ENCODE data around the gene TMEM121.

The TMEM121 gene
- 1.8 to 2.5 reads per million in 2 donors for total RNA-seq

DNA sequence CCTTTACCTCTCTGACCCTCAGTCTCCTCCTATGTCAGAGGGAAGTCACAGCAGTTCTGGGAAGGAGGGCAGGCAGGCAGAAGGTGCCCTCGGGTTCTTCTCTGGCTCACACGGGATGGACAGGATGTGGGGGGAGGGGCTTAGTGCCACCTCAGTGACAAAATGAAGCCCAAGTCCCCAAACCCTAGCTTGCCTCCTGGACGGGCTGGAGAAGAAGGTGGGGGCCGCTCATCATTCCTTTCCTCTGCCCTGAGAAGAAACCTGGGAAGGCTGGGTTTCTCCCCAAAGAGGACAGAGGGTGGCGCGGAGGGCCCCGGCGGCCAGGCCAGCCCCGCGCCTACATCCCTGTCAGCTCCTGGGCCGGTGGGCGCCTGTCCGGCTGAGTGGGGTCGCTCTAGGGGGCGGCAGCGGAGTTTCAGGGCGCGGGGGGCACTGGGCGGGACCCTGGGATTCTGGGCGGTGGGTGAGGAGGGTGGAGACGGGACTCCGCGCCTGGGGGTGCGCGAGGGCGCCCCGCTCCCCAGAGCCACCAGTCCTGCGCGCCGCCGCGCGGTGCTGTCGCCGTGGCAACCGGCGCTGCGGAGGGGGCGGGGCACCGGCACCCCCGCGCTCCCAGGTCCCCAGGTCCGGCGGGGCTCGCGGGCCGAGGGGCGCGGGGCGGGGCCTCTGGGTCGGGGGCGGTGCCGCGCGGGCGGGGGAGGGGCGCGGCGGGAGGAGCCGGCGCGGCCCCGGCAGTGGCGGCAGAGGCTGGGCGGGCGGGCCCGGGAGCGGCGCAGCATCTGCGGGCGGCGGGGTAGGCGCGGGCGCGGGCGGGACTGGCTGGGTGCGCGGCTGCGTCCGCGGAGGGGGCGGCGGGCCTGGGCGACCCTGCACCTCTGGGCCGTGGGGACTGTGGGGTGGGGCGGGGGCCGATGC is at the start of gene TMEM121:
TSS of gene TMEM121 (plus strand) at position 723 of the 915 bp plus-strand sequence. CDS start 2,252 bp downstream, outside the sequence.
- DNase-seq: peak in 2 of 5 experiments; percentile 28 to 30

DNA sequence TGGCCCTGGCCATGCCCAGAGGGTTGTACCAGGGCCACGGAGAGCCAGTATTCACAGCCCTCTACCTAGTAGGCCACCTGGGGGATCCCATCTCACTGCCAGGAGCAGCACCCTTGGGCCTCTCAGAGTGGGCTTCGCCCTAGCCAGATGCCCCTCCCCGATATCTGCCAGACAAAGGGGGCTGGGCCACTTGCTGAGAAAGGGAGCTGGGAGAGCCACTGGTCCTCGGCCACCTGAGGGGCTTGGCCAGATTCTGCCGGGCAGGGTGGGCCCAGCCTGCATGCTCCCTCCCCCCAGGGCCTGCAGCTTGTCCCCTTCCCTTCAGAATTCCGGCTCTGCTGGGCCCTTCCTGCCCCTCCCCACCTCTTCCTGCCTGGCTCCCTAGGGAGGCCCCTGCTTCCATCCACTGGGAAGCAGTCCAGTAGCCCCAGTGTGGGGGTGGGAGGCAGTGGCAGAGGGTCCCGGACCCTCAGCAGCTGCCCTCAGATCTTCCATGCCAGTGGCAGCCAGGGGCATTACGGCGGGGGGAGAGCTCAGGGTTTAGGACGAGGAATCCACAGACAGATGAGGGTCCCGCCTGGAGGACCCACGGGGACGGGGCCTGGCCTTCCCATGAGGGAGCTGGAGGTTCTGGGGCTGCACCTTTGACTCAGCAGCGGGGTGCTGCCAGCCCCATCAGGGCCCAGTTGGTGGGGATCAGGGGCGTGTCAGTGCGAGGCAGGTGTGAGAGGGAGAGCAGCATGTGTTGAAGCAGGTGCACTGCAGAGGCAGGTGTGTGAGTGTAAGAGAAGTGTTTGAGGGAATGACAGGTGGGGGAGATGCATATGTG is 49.3 kb upstream of the TMEM121 start:
- no peak for DNase-seq

- peak in 4 of 5 experiments; percentile 44 to 80 (median 63) for DNase-seq
These were observed 48.6 kb upstream of the TMEM121 start for GRCh38 chr14:105477660-105478397.

DNA sequence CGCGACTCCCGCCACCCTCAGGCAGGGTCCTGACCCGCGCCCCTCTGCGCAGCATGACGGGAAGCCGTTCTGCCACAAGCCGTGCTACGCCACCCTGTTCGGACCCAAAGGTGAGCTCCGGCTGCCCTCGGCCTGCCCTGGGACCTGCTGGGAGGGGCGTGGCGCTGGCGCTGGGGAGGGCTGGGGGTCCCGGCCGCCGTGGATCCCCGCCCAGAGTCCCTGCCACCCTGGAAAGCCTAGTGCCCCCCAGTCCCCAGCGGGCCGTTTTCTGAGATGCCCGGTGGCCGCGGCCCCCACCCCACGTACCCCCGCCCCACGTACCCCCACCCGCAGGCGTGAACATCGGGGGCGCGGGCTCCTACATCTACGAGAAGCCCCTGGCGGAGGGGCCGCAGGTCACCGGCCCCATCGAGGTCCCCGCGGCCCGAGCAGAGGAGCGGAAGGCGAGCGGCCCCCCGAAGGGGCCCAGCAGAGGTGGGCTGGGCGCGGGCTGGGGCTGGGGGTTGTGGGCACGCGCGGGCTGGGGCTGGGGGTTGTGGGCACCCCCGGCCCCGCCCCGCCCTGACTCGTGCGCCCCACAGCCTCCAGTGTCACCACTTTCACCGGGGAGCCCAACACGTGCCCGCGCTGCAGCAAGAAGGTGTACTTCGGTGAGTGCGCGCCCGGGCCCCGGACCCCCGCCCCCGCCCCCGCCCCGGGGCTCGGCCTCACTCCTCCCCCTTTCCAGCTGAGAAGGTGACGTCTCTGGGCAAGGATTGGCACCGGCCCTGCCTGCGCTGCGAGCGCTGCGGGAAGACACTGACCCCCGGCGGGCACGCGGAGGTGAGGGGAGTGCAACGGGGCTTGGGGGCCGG is 47.8 kb upstream of the TMEM121 start:
- DNase-seq: peak in 1 of 5 experiments; percentile 59

DNA sequence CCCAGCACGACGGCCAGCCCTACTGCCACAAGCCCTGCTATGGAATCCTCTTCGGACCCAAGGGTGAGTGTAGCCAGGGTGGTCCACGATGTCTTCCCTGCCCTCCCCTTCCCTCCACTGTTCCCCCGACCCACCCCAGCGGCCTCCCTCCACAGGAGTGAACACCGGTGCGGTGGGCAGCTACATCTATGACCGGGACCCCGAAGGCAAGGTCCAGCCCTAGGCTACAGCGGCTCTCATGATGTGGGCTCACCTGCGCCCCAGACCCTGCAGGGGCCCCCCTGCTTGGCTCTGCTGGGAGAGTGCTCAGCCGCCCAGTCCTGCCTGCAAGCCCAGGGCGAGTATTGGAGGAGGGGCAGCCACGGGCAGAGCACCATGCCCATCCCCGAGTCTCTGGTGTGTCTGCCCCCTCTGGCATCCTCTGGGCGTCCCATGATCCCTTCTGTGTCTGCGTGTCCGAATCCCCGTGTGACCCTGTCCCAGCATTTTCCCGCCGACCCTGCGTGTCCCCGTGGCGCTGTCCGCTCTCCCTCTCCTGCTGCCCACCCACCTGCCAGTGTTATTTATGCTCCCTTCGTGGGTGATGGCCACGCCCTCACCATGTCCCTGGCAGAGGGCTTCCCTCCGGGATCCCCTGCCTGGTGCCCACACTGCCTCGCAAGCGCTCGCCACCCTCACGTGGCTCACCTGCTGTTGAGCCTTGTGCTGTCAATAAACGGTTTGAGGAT is 46.8 kb upstream of the TMEM121 start:
- DNase-seq: no peak

DNA sequence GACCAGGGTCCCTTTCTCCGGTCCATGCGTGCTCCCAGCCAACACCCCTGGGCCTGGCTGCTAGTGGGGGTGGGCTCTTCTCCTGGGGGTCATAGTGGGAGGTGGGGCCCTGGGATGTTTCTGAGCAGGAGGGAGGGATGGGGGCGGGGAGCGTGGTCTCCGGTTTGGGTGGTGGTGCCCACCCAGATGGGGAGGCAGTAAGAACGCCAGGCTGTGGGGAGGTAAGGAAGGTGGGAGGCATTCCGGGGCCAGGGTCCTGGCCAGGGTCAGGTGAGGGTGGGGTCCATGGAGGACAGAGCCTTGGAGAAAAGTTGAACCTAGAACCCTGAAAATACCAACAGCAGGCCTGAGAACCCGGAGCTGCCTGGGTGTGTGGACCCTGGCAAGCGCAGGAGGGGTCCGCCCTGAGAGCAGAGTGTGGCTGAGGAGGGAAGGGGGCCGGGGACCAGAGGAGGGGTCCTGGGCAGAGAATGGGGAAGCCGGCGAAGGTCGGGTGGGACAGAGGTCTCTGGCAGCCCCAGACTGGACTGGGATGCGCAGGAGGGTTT is 46.1 kb upstream of the TMEM121 start:
- no peak for DNase-seq

GRCh38 chr14:105480807-105481801 is 45.3 kb upstream of the TMEM121 start:
- peak; percentile 80 to 88 (median 84) for DNase-seq

DNA sequence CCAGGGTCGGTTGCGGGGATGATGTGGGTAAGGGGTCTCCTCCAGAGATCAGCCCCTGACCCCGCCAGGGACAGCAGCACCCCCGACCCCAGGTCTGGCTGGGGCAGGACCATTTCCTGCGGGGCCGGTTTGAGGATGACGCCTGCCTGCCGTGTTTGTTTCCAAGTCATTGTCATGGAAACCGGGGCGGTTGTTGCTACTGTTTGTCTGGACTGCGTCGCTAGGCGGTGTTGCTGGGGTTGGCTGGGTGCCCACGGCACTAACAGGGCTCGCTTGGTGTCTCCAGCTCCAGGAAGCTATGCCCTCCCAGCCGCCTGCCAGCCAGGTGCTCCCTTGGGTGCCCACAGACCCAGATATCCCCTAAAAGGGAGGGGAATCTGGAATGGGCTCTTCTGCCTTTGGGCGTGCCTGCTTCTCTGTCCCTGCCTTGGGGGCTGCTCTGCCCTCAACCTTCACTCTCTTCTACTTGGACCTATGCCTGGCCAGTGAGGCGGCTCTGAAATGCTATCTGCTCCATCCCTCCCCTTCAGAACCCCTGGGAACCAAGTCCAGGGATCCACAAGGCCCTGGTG is 44.4 kb upstream of the TMEM121 start:
- peak; percentile 83 to 98 (median 95) for DNase-seq

GRCh38 chr14:105482486-105483110 is 43.8 kb upstream of the TMEM121 start:
- DNase-seq: no peak

DNA sequence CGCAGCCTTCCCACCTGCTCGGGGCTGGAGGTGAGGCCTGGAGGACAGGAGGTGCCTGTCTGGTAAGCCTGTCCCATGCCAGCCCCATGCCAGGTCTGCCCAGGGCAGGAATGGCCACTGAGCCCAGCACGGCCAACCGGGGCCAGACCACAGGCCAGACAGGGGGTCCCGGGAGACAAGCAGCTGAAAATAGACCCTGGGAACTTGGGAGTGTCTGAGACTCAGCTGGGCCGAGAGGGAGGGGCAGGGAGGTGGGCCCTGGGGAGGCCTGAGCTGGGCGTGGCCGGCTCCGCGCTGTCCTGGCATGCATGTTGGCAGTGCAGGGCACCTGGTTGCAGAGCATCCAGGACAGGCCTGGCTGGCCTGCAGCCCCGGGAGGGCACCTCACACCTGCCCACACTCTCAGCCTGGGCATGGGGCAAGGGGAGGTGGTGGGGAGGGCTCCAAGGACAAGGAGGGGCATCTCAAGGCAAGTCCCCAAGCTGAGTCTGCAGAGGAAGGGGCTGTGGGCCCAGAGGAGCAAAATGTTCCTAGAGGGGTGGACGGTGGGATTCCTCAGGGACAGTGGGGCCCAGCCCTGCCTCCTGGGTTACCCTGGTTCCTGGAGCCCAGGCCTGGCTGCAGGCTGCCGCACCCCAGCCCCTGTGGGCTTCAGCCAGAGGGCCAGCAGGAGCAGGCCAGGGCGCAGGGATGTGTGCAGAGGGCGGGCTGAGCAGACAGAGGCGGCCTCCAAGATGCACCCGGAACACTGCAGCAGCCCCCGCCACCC is 42.9 kb upstream of the TMEM121 start:
- no peak for DNase-seq

DNA sequence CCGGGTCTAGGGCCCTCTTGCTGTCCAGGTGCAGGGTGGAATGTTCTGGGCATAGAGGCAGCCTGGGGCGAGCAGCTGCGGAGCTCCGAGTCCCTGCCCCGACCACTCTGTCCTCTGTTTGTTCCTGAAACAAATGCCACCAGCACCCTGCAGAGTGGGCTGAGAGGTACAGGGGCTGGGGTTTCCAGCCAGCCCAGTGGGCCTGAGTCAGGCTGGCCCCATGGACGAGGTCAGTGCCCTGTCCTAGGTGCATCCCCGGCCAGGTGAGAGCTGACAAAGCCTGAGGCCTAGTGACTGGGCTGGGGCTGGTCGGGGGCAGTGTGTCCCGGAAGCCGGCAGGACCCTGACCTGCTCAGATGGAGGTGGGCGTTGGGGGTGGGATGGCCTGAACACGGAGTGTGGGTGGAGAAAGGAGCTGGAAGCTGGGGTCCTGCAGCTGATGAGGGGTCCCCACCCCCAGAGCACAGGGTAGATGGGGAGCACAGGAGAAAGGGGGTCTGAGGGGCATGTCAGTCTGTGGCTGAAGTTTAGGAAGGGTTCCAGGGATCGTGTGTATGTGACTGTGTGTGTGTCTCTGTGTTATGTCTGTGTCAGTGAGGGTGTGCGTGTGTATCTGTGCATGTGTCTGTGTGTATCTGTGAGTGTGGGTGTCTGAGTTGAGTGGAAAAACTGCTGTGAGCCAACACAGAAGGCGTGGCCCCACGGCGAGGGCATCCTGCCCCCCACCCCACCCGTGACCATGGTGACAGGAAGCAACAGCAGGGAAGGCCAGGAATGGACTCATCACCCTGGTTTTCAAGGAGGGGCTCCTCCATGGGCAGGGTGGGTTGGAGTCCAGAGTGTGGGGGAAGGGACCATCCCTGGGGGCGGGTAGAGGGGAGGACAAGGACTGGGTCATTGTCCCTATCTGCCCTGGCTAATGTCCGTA is 42.0 kb upstream of the TMEM121 start:
- DNase-seq: peak in 3 of 5 experiments; percentile 19 to 53 (median 41)

- no peak for DNase-seq
These were observed 41.4 kb upstream of the TMEM121 start for GRCh38 chr14:105484997-105485393.

- DNase-seq: peak; percentile 41 to 83 (median 66)
These were observed 40.6 kb upstream of the TMEM121 start for GRCh38 chr14:105485739-105486162.

DNA sequence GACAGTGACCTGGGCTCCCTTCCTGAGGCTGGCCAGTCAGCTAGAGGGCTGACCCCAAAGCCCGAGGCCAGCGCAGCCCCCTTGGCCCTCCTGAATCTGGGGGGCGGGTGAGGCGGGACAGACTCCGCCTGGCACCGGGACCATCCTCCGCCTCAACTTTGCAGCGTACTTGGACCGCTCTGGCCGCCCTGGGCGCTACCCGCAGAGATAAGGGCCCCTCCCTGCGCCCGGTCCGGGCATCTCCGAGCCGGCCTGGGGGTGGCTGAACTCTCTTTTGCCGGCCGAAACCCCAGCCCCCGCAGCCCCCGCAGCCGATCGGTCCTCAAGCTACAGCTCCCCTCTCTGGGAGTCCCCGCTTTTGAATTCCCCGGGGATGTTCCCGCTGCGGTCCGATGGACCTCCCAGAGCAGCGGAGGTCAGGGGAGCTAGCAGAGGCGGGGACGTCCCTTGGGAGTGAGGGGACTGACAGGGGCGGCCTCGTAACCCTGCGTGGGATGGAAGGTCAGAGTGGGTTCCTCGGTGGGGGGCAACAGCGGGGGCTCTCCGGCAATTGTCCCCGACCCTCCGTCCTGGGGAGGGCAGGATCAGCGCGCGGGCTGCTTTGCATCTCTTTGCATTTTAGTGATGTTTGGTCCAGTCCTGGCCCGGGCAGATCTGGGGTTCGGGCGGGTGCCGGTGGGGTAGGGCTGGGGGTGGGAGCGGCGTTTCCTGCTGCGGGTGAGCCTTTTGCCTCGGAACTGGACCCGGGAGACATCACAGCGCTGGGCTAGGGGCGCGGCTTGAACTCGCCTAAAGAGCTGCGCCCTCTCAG is 40.0 kb upstream of the TMEM121 start, which contains the start of gene CRIP1:
TSS of gene CRIP1 (plus strand) at position 724 of the 811 bp plus-strand sequence. CDS start 374 bp downstream, outside the sequence.
- DNase-seq: no peak

GRCh38 chr14:105486974-105487448 is 39.4 kb upstream of the TMEM121 start:
- peak; percentile 28 to 68 (median 55) for DNase-seq
